Measurements from ENCODE around the gene C3orf52.
"Not testable (repeated sequence)": the region's sequence is repeated elsewhere in the genome, so short reads cannot be mapped to it uniquely, and the experiment has no call there.

C3orf52 gene, protein sequence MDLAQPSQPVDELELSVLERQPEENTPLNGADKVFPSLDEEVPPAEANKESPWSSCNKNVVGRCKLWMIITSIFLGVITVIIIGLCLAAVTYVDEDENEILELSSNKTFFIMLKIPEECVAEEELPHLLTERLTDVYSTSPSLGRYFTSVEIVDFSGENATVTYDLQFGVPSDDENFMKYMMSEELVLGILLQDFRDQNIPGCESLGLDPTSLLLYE

DNA sequence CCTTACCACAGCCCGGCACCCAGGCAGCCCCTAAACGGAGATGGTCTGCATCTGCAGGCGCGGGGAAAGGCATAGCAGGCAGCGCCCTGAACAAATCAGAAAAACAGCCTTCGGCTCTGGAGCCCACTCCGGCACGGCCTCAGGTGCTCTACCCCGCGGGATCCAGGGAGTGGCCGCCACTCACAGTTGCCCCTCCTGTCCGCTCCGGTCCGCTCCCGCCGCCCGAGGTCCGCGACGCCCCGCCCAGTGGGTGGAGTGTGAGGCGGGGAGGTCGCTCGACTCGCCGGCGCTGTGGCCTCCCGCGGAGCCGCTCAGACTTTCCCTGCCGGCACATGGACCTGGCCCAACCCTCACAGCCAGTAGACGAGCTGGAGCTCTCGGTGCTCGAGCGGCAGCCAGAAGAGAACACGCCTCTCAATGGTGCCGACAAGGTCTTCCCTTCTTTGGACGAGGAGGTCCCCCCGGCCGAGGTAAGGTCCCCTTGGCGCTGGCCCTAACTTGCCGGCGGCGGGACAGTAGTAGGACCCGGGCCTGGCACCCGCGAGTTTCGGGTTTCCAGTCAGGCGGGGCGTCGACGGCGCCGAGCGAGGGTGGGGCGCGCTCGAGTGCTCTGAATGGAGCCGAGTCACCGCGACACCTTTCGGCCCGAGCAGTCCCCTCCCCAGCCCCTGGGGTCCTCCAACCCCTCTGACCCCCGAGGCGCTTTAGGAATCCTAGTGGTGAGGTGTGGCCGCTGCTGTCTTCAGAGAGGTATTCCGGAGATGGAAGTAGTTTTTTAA, at the start of gene C3orf52:
Gene C3orf52, plus strand, starts transcription at position 314 of the 779 bp plus-strand sequence. Its CDS starts 19 bp downstream, at position 333.
- DNase-seq (ENCODE audit: low read depth in 2 of 3, low spot score in 1 of 3): peak in 2 of 3 donors; percentile 30 to 59

DNA sequence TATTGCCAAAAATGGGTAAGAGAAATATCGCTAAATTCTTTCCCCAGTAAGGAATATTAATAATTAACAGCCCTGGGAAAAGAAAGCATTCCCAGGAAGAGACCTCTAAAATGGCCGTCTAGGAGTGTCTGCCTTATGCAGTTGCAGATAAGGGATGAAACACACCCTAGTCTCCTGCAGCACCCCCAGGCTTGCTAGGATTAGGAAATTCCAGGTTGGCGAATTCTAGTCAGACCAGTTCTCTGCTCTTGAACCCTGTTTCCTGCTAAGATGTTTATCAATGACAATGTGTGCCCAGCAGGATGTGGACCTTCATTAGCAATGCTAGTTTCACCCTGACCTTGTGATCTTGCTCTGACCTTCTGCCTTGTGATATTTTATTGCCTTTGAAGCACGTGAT, 49.0 kb upstream of the C3orf52 start:
- DNase-seq (ENCODE audit: low read depth in 2 of 3, low spot score in 1 of 3): not testable (repeated sequence)

DNA sequence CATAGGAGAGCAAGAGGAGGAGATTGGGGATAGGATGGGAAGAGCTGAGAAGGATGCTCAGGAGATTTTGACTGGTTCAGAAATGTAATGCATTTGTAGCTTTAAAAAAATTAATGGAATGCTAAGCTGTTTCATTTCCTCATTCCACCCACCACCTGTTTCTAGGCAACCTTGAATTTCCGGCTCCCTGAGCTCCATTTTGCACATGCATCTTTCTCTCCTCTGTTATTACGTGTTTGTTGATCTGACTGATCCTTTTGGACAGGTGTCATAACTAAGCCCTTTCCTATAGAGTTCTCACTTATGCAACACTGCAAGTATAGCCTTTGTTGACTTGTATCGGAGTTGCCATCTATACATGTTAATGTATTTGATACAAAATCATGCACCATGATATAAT, 47.3 kb upstream of the C3orf52 start:
- no peak for DNase-seq (ENCODE audit: low read depth in 2 of 3, low spot score in 1 of 3)

DNA sequence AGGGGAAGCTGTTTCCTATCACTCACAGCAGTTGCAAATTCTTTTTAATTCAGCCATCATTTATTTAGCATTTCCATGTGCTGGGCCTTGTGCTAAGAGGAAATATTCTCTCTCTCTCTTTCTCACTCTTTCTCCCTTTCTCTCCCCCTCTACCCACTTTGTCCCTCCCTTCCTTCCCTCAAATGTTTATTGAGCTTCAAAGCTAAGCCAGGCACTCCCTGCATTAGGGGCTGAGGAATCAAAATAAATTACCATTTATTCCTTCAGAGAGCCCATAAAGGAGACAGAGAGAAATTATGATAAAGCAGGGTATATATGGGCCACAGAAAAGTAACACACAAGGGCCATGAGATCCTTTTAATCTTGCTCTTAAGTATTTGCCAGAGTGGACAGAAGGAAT, 44.9 kb upstream of the C3orf52 start:
- no peak for DNase-seq (ENCODE audit: low read depth in 2 of 3, low spot score in 1 of 3)

DNA sequence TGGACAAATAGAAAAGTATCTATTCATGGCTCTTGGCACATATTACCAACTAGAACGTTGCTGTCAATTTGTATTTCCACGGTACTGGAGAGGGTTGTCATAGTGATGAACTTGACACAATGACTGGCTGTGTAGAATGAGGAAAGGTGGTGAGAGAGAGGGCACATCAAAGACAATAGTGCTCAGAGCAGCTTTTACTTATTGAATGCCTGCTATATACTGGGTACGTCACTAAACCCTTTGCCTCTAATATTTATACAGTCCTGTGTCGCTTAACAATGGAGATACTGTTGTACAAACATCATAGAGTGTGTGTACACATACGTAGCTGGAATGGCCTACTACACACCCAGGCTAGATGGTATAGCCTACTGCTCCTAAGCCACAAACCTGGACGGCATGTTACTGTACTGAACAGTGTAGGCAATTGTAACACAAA, 43.3 kb upstream of the C3orf52 start:
- no peak for DNase-seq (ENCODE audit: low read depth in 2 of 3, low spot score in 1 of 3)

DNA sequence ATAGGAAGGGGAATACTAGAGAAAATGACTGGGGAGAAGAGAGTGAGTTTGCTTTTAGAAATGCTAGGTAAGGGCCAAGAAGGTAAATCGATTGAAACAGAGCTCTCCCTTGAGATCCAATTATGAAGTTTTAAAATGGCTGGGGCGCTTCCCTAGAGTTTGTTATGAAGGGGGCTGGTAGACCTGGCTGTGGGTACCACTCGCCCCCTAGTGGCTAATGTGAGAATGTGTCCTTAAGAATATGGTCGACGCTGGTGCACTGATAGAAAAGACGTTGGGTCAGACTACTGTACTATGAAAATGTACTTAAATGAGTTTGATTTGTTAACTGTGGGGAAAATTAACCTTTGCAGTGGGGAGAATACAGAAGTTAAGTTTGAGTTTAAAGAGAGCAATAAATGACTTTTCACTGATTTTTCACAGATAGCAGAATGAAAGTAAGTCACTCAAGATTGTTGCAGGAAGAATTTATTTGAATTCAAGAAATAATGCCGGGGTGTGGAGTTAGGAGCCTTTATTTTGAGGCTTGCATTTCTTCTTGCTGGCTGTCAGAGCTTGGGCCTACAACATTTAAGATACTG, 42.5 kb upstream of the C3orf52 start:
- DNase-seq (ENCODE audit: low read depth in 2 of 3, low spot score in 1 of 3): peak; percentile 15 to 38 (median 24)

DNA sequence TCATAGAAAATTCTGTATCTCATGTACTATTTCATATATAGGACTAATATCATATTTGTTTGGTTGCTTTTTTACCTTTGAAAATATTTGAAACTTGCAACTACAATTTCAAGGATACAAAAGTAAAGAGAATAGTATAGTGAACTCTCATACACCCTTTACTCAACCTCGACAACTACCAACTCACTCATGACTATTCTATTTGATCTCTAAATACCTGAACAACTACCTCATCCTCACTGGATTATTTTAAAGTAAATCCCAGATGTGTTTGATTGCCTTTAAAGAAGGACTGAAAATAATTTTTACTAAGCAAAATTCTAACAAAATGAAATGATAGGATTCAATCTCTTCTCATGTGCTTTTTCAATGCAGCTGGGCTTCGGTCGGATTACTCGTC, 39.6 kb upstream of the C3orf52 start:
- no peak for DNase-seq (ENCODE audit: low read depth in 2 of 3, low spot score in 1 of 3)

DNA sequence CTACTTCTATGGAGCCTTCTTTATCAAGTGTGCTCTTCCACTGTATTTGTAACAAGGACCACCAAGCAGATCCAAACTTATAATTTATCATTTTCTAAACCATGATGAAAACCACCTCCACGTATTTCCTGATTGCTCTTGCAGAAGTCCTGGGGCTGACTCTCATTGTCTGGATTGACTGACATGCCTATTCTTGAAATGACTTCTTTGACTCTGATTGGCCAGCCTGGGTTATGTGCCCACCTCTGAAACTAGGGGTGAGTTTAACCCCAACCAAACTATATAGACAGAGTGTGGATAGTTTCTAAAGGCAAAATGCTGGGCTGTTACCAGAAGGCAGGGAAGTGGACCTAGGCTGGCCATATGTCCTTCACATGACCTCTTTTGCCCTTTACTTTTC, 38.9 kb upstream of the C3orf52 start:
- no peak for DNase-seq (ENCODE audit: low read depth in 2 of 3, low spot score in 1 of 3)

DNA sequence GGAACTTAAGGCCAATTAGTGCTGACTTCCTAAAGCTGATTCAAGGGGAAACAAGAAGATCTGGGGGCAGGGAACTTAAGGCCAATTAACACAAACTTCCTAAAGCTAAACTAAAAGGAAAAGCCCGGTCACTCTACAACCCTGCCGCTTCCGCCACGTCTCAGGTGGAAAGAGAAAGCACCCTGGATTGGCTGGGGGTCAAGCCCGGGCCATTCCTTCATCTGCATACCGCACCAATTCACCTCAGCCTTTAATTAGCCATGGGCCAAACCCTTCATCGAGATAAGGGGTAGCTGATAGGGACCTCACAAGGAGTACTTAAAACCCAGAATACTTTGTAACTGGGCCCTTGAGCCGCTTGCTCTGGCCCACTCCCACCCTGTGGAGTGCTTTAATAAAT, 37.3 kb upstream of the C3orf52 start:
- DNase-seq (ENCODE audit: low read depth in 2 of 3, low spot score in 1 of 3): no peak

DNA sequence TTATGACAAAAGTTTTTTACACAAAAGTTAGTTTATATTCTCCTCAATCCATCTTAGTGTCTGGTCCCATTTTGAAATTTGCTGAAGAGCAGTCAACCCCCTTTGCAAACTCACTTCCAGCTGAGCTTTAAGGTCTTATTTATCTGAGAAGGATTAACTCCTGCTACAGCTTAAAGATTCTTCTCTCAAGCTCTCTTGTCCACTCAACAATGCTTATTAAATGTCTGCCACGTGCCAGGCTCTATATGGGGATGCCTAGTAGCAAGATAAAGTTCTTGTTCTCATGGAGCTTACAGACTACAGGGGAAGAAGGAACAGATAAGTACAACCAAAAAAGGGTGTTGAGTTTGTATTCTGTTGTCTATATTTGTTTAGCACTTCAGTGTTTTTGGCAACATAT, 33.0 kb upstream of the C3orf52 start:
- no peak for DNase-seq (ENCODE audit: low read depth in 2 of 3, low spot score in 1 of 3)

DNA sequence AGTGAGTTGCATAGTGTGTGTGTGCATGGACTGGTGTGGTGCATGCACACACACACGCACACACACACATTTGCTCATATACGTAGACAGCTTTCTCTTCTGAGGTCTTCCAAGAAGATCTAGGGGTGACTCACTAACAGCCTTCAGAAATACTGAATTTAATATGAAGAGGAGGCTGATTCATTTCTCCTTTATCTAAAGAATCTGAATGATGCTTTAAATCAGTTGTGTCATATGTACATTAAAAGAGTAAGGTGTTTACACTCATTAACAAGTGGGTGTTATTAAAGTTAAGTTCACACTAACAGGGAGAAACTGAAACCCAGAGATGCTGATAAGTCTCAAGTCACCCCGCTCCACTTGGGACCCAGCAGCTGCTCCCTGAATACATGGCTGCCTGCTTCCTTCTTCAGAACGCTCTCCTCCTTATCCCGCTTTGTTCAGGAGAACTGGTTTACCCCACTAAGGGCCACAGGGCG, 29.7 kb upstream of the C3orf52 start:
- DNase-seq (ENCODE audit: low read depth in 2 of 3, low spot score in 1 of 3): no peak

DNA sequence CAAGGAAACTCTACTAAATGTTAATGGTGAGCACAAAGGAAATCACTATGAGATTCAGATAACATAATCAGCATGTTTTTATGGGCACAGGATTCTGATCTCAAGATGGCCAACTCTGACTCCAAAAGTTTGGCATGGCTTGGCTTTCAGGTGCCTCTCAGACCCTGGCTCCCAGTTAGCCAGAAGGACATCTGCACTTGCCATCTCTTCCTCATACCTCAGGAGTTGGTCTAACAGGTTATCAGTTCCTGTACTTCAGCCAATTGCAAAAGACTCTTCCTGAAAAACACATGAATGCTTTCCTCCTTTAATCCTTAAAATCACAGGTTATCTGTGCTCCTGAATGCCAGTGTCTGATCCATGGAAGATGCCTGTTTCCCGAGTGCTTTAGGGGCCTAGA, 26.7 kb upstream of the C3orf52 start:
- DNase-seq (ENCODE audit: low read depth in 2 of 3, low spot score in 1 of 3): no peak

DNA sequence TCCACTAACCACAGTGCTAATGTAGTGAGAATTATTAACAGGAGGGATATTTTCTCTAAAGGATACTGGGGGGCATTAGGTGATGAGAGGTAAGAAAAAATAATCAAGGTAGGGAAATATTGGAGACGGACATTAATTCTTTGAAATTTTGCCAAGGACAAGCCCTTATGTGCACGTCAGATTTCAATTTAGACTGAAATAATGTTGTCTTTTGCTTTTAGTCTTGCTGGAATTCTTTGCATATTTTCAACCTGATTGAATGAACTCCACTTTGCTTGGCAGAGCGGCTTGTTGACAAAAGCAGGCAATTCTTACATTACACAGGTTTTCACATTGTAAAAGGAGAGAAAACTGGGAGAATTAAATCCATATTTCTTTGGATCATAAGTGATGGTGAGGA, 25.0 kb upstream of the C3orf52 start:
- DNase-seq (ENCODE audit: low read depth in 2 of 3, low spot score in 1 of 3): no peak

DNA sequence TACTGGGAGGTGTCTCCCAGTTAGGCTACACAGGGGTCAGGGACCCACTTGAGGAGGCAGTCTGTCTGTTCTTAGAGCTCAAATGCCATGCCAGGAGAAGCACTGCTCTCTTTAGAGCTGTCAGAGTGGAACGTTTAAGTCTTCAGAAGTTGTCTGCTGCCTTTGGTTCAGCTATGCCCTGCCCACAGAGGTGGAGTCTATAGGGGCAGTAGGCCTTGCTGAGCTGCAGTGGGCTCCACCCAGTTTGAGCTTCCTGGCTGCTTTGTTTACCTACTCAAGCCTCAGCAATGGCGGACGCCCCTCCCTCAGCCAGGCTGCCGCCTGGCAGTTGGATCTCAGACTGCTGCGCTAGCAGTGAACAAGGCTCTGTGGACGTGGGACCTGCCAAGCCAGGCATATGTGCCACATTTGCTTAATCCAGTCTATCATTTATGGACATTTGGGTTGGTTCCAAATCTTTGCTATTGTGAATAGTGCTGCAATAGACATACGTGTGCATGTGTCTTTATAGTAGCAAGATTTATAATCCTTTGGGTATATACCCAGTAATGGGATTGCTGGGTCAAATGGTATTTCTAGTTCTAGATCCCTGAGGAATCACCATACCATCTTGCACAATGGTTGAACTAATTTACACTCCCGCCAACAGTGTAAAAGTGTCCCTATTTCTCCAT, 13.7 kb upstream of the C3orf52 start:
- peak; percentile 37 to 52 (median 41) for DNase-seq (ENCODE audit: low read depth in 2 of 3, low spot score in 1 of 3)

DNA sequence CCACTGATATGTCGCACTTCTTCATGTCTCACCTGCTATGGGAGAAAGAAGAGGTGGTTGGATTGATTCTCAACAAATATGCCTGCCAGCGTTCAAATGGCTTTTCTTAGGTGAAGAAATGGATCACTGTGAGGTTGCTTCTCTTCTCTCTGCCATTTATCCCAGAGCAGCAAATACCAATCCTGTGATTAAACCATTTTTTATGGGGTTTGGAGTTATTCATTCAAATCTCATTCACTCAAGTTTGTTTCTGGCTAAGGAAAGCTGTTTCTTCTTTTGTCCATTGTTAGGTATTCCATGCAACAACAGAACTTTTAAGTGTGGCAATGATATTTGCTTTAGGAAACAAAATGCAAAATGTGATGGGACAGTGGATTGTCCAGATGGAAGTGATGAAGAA, 12.2 kb upstream of the C3orf52 start:
- no peak for DNase-seq (ENCODE audit: low read depth in 2 of 3, low spot score in 1 of 3)

DNA sequence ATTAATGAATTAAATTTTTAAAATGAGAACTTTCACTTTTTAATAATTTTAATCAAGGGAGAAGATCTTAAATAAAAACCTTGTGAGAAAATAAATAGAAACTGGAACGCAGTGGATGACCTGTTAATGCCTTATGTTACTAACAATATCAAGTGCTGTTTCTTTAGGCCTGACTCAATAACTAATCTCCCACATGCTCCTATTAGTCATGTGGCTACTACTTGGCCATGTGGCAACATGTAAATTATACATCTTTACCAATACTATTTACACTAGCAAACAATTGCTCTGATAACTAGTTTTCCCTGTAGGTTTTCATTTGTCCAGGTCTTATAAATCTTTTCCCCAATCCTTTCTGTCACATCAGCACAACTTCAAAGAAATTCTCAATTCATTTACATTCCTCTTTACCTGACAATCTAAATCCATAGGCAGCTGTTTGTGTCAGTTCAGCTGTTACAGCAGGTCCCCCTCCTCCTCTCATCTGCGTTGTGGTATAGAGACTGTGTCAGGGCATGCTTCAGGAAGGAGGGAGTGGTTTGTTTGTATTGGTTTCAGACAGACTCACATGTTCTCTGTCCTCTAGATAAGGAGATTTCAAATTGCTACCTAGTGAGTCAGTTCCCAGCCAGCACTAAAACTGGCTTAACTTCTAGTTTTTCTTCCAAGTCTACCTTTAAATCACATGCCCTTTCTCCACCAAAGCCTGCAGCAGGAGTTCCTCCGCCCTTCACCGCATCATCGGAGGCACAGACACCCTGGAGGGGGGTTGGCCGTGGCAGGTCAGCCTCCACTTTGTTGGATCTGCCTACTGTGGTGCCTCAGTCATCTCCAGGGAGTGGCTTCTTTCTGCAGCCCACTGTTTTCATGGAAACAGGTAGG, 11.3 kb upstream of the C3orf52 start:
- DNase-seq (ENCODE audit: low read depth in 2 of 3, low spot score in 1 of 3): peak in 1 of 3 donors; percentile 15

DNA sequence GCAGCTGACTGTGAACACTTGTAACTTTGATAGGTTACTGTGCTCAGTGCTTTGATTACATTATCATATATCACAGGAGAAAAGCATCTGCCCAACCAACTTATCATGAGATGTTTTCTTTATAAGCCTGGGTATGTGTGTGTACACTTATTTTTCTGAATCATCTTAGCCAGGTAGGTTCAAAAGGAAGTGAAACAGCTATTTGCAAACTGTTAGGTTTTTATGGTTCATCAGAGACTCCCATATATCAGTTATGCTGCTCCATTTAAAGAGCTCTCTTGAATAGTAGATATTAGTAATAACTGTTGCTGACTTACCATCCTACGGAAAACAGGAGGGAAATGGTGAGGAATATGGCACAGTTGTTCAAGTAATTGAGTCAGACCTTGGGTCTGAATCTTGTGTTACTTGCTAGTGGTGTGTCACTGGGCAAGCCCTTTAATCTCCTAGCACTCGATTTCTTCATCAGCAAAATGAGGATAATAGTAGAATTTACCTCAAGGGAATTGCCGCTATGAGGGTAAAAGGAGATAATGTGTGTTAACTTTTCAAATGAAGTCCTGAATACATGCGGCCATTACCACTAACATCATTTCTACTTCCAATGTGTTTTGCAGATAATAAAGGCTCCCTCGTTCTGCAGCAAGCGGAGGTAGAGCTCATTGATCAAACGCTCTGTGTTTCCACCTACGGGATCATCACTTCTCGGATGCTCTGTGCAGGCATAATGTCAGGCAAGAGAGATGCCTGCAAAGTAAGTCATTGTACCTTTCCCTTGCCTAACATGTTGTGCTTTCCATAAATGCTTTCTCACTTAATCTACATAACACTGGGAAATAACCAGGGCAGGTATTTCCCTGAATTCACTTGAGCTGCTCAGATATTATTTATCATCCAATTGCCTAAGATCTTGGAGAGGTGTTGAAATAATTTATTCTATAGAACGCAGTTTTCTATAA, 7.8 kb upstream of the C3orf52 start:
- no peak for DNase-seq (ENCODE audit: low read depth in 2 of 3, low spot score in 1 of 3)

DNA sequence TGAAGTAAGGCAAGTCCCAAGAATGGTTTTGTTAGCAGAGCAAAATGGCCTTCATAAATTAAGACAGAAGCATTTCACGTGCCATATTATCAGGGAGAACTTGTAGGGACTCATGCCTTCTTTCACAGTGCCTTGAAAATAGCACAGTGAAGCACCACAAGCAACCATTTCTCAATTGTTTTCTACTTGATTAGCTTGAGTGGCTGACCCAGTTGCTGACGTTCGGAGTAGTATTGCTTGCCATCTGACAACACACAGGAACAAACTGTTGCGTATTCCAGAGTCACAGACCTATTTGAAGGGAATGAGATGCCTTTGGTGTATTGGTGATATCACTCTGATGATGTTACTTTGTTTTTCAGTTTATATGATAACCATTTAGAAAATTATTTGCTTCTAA, 3.0 kb upstream of the C3orf52 start:
- no peak for DNase-seq (ENCODE audit: low read depth in 2 of 3, low spot score in 1 of 3)

DNA sequence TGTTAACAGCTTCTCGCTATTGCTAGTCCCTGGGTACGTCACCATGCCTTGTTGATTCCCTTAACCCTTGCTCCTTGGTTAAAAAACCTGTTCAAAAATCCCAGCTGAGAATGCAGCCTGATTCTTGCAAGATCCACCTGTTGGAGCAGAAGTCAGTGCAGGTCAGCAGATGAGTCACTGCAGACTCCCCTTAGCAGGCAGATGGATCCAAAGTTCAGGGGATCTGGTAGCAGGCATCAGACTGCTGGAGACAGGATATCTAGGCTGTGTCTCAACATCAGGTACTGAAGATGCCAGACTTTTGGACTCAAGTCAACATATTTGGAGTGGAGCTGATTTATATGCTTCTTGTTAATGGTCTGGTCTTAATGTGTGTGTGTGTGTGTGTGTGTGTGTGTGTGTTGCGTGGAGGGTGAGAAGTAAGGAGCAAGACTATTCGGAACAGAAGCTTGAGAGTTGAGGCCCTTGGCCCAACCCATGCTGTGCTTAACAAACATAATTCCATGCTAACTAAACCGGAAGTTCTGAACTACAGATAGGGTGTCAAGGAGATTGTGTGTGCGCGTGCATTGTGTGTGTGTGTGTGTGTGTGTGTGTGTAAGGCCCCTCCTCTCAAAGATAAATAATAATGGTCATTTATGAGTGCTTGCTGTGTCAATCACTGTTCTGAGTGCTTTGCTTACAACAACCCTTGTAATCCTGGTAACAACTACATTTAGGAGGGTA, 1.0 kb upstream of the C3orf52 start:
- no peak for DNase-seq (ENCODE audit: low read depth in 2 of 3, low spot score in 1 of 3)

All from stimulated activated CD4-positive, alpha-beta T cell treated with anti-CD3 and anti-CD28 coated beads, Interleukin-12 subunit alpha, Interleukin-12 subunit beta, amount 100 ng/mL, for 48 hours (primary cell).